Ecto neural progenitor cell (in vitro differentiated cells): ENCODE data around the gene MPPED1.

ENCODE experiments used
- DNase-seq: peaks from one replicate; pipeline ENCODE4 v3.0.0-alpha.2; 2018; ENCODE audit warnings: low spot score

Gene MPPED1

DNA sequence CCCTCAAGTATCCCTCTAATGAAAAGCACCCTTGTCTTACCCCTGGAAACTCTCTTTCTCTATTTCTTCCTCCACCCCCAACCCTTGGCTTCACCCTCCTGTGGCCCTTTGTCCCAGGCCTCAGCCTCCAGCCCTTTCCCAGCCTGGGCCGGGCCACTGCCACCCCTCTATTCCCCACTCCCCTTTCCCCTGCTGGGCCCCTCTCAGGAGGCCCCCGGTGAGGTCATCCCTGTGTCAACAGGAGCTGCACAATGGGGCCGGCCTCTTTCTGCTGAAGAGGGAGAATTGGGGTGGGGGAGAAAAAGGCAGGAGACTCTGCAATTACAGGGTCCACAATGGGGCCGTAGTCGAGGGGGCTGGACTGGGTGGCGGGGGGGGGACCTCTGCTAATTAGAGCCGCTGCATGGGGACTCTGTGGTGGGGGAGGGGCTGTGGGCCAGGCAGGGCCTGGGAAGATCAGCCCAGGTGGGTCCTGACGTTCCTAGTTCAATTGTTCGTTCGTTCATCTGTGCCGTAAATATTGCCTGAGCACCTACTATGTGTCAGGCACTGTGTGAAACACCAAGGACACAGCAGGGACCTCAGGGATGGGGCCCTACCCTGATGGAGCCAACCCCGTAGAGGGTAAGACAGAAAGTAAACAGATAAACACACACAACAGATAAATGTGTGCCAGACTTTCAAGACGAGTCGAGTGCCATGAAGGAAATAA is 18.5 kb upstream of the MPPED1 start:
- no peak for DNase-seq

GRCh38 chr22:43393844-43394474 is 17.9 kb upstream of the MPPED1 start:
- no peak for DNase-seq

DNA sequence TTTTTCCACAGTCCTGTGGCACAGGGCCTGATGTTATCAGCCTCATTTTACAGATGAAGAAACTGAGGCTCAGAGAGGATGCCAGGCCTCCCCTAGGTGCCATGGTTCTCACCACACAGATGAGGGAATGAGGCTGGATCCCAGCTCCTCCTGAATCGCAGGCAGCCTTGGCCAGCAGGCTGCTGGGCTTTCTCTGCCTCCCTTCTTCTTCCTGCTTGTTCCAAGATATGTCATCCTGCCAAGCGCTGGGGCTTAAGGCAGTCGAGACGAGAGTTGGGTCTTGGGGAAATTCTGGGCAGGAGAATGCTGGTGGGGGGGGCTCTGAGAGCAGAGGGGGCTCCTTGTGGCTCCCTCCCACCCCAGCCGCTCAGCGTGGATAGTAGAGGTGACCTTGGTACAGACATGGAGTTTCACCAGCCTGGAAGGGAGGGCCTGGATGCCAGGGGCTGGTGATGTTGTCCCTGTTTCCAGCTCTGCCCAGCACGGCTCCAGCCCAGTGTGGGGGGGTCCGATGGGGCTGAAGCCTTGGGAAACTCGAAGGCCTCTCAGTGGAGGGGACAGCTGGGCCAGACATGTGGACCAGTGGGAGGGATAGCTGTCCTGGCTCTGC is 16.6 kb upstream of the MPPED1 start:
- no peak for DNase-seq

DNA sequence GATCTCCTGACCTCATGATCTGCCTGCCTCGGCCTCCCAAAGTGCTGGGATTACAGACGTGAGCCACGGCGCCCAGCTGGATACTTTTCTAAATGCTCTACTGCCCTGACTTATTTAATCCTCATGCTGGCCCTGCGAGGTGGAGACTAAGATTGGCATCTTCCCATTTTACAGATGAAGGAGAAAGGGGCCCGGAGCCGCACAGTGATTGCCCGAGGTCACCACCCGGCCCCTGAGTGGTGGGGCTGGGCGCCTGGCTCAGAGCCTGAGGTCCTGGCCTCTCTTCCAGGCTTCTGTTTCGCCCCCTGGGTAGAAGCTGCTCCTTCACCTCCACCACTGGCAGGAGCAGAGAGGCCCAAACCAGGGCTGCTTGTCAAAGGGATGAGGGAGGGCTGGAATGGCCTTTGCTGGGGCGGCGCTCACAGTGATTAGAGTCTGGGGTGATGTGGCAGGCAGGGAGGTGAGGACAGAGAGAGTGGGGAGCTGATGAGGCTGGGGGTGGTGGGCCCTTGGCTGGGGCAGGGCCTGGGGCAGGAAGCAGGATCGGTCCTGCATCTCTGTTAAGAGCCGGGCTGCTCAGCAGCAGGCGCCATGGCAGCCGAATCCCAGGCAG is 15.4 kb upstream of the MPPED1 start:
- no peak for DNase-seq

DNA sequence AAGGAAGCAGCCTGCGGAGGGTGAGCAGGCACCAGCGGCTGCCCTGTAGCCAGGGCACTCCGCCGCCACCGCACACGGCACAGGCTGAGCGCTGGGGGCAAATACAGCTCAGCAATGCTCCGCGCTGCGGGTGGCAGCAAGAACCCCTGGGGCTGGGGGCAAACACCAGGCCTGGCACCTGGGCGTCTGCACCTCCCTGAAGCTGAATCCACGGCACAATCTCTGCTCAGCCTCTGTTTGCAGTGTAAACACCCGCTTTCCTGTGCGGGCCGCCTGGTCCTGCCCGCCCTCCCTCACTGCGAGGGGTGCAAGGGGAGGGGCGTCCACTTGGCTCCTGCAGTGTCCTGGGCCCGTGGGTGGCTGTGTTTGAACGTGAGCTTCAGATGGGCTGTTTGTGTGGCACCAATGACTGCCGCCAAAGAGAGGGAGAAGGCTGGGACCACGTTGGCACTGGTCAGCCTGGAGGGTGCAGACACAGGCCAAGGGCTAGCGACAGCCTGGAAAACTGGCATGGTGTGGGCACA is 14.8 kb upstream of the MPPED1 start:
- DNase-seq: no peak

- DNase-seq: no peak
Observed at GRCh38 chr22:43397766-43398165, 14.0 kb upstream of the MPPED1 start.

GRCh38 chr22:43398246-43398645 is 13.6 kb upstream of the MPPED1 start:
- no peak for DNase-seq

- no peak for DNase-seq
Observed at GRCh38 chr22:43398910-43399309, 12.9 kb upstream of the MPPED1 start.

DNA sequence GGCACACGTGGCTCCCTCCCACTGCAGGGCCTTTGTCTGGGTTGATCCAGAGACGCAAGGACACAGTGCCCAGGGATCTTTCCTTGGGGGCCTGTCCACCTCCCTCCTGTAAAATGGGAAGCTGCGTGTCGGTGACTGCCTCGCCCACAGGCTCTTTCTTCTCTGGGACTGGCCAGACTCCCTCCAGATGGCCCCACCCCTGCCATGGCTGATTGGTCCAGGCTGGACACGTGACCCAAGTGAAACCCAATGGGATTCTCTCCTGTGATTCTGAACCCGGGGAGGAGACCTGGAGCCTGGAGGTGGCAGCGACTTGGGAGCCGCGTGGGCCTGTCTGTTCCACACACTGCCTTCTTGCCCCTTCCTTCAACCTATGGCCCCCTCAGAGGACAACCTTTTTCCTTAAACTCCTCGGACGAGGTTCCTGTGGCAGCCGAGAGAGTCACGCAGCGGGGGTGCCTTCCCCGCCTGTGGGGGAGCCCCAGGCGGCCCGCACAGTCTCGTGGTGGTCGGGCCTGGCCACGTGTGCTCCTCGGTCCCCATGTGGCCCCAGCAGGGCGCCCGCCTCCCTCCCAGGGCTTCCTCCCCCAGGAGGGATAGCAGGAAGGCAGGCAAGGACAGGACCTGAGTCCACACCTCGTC is 12.4 kb upstream of the MPPED1 start:
- DNase-seq: no peak

DNA sequence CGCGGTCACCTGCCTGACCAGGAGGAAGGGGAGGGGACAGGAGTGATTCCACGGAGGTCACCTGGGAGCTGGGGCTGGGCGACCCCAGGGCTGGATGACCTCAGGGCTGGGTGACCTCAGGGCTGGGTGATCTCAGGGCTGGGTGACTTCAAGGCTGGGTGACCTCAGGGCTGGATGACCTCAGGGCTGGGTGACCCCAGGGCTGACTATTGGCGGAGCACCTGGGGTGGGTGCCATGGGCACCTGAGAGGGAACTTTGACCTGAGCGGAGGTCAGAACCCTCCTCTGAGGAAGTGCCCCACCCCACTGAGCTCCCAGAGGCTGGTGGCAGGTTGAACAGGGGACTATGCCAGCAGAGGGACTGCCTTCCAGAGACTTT is 11.8 kb upstream of the MPPED1 start:
- no peak for DNase-seq

GRCh38 chr22:43400449-43400848 is 11.4 kb upstream of the MPPED1 start:
- no peak for DNase-seq

GRCh38 chr22:43401233-43401632 is 10.6 kb upstream of the MPPED1 start:
- no peak for DNase-seq

GRCh38 chr22:43401661-43402060 is 10.2 kb upstream of the MPPED1 start:
- no peak for DNase-seq

DNA sequence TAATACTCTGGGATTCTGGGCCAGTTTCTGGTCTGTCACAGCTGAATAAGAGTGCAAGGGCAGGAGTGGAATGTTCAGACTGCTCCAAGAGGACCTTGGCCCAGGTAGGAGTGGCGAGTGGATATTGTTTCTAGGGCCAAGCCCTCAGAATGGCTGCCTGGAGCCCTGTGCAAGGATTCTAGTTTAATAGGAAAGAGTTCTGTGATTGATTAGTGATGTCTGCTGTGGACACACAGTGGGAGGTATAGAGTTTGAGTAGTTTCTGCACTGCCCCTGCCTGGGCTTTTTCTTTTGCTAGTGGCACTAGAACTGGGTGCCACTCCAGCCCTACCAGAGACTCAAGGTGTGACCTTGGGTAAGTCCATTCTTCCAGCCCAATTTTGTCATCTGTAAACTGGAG is 9.7 kb upstream of the MPPED1 start:
- no peak for DNase-seq

DNA sequence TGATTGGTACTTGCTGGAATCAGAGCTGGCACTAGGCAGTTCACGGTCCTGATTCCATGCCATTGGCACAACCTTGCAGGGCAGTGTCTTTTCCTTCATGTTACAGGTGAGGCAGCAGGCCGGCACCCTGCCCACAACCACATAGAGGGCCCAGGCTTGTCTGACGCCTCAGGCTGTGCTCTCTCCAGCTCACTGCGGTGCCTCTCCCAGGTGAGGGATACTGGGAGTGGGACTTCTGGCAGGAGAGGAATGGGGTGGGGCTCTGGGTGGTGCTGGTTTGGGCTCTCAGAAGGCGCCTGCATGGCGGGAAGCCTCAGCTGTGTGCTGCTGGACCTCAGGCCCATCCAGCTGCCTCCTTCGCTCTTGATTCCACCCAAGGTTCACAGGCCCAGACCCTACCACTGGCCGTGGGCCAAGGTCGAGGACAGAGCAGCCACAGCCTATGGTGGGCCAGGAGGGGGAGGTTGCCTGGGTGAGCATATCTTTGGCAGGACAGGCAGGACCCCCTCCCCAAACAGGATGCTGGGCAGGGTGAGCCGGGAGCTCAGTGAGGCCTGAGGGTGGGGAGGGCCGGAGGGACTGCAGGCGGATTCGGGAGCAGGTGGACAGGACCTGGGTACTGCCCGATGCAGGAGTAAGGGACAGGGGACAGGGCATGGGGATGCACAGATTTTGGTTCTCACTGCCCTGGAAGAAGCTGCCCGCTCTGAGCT is 7.0 kb upstream of the MPPED1 start:
- DNase-seq: no peak

DNA sequence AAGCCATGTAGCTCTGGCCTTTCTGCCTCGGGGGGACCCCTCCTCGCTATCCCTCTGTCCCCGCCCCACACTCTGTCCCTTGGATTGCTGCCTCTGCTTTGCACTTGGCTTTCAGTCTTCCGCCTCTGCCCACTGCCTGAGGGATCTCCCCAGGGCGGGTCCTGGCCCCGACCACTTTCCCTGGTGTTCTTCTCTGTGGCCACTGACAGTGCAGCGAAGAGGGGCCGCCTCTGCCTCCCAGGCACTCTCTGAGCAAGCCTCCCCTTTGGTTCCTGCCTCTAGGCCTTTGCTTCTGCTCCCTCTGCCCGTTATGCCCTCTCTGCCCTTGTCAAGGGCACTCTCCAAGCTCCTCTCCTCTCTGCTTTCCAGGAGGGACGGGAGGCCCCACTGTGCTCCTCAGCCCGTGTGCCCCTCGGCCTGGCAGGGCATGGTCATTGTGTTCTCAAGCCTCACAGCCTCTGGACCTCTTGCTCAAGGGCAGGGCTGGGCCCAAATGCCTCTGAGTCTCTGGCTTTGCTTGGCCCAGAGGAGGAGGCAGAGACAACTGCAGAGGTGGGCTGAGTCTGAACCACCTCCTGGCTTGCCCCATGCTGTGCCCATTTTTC is 5.5 kb upstream of the MPPED1 start:
- no peak for DNase-seq

- no peak for DNase-seq
Observed at GRCh38 chr22:43407591-43407990, 4.2 kb upstream of the MPPED1 start.

GRCh38 chr22:43408009-43408408 is 3.8 kb upstream of the MPPED1 start:
- DNase-seq: no peak

DNA sequence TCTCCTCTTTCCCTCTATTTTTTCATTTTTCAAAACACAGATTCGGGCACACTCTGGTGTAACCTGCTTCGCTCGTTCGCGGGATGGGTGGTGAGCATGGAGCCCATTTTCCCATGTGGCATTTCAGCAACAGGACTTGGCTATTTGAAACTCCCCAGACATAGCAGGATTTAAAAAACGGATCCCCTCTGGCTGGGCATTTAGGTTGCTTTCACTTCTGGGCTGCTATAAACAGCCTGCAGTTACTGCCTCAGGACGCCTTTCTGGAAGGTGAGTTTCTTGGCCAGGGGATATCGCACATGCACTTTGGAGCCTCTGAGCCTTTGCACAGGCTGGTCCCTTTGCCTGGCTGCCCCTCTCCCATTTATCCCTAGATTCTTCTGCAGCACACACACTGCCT is 2.8 kb upstream of the MPPED1 start:
- no peak for DNase-seq

GRCh38 chr22:43409800-43410199 is 2.0 kb upstream of the MPPED1 start:
- no peak for DNase-seq
